GM23248 (cell line): ENCODE results near the gene SOX21. TPM values are rescaled to one million over a fixed set of nuclear protein-coding genes. Genes with fewer than 3 reads are reported as not detected.

Source experiments
- DNase-seq: peaks from one replicate; pipeline ENCODE4 v3.0.0-alpha.2; 2015
- H2AFZ ChIP-seq: fragments of 200-600 bp; sonication (generic); 2 replicates; pipeline ENCODE4 v1.6.1; 2016; ENCODE audit warnings: antibody characterized with exemption
- H3F3A ChIP-seq: fragments of 200-600 bp; sonication (generic); 2 replicates; pipeline ENCODE4 v1.6.1; 2016; ENCODE audit warnings: mild to moderate bottlenecking, antibody characterized with exemption, mixed run types; ENCODE audit not compliant: insufficient read depth
- H3K27ac ChIP-seq: fragments of 200-600 bp; sonication (generic); 2 replicates; pipeline ENCODE4 v1.5.1; 2016; ENCODE audit warnings: mild to moderate bottlenecking
- H3K27me3 ChIP-seq: fragments of 200-600 bp; sonication (generic); replicated peaks from 2 replicates; pipeline ENCODE4 v1.6.1; 2016; ENCODE audit warnings: mild to moderate bottlenecking; ENCODE audit not compliant: insufficient read depth
- H3K36me3 ChIP-seq: fragments of 200-600 bp; sonication (generic); 2 replicates; pipeline ENCODE4 v1.6.1; 2016; ENCODE audit warnings: low read depth, mild to moderate bottlenecking
- H3K4me1 ChIP-seq: fragments of 200-600 bp; sonication (generic); 2 replicates; pipeline ENCODE4 v1.6.1; 2016; ENCODE audit warnings: mild to moderate bottlenecking; ENCODE audit not compliant: insufficient read depth
- H3K4me2 ChIP-seq: fragments of 200-600 bp; sonication (generic); one replicate; pipeline ENCODE4 v1.6.1; 2016; ENCODE audit warnings: mild to moderate bottlenecking; ENCODE audit not compliant: unreplicated experiment
- H3K4me3 ChIP-seq: fragments of 200-600 bp; sonication (generic); 2 replicates; pipeline ENCODE4 v1.5.1; 2016; ENCODE audit warnings: mild to moderate bottlenecking
- H3K79me2 ChIP-seq: fragments of 200-600 bp; sonication (generic); 2 replicates; pipeline ENCODE4 v1.6.1; 2016; ENCODE audit warnings: mild to moderate bottlenecking; ENCODE audit not compliant: insufficient read depth
- H3K9ac ChIP-seq: fragments of 200-600 bp; sonication (generic); 2 replicates; pipeline ENCODE4 v1.6.1; 2016; ENCODE audit warnings: mild to moderate bottlenecking
- H3K9me2 ChIP-seq: fragments of 200-600 bp; sonication (generic); 2 replicates; pipeline ENCODE4 v1.6.1; 2016; ENCODE audit warnings: mixed run types, mild to moderate bottlenecking, moderate library complexity; ENCODE audit not compliant: insufficient read depth
- H3K9me3 ChIP-seq: fragments of 200-600 bp; sonication (generic); one replicate; pipeline ENCODE4 v1.6.1; 2017; ENCODE audit warnings: low read depth
- H4K20me1 ChIP-seq: fragments of 200-600 bp; sonication (generic); 2 replicates; pipeline ENCODE4 v1.6.0; 2016; ENCODE audit not compliant: insufficient read depth
- EZH2 ChIP-seq: fragments of 200-600 bp; sonication (generic); IDR thresholded peaks from 2 replicates; pipeline ENCODE4 v1.6.1; 2018; ENCODE audit warnings: antibody characterized with exemption, mild to moderate bottlenecking; ENCODE audit not compliant: insufficient read depth, poor library complexity, severe bottlenecking
- EZH2phosphoT487 ChIP-seq: fragments of 200-600 bp; sonication (generic); IDR thresholded peaks from 2 replicates; pipeline ENCODE4 v1.6.1; 2018; ENCODE audit warnings: antibody characterized with exemption, moderate library complexity, mild to moderate bottlenecking, low read depth; ENCODE audit not compliant: insufficient read depth
- WGBS, 2 experiments: methylation state at CpG; one replicate each; pipeline ENCODE4 v1.1.6; 2015 to 2017; ENCODE audit warnings: low lambda C conversion rate in 2 of 2, low coverage in 1 of 2; ENCODE audit errors: missing lambda C conversion rate in 2 of 2; 5-methylcytosine and 5-hydroxymethylcytosine counted together
- in situ Hi-C: fragments of 300-500 bp; cut with MboI; formaldehyde crosslinking; loops from 2 replicates; pipeline ENCODE4 v1.15.0; 2020
- polyA plus RNA-seq: library from polyadenylated mRNA; unstranded; fragments of >200 nt; fragmentation: Nextera tagmentation; extraction: Ambion mirVana; gene quantifications from 2 replicates; pipeline ENCODE4 v1.2.1, GENCODE V29; 2016
- total RNA-seq: library from RNA; depleted of rRNA; stranded (reverse); fragments of >200 nt; shearing (Covaris generic); gene quantifications from 2 replicates; pipeline ENCODE4 v1.2.3, GENCODE V29; 2014

The SOX21 gene
- total and polyA plus RNA-seq, 2 experiments from 2014 or later = not detected

GRCh38 chr13:94700536-94700935, 11.8 kb downstream of the SOX21 start:
- no peak for TF ChIP-seq EZH2phosphoT487
- no peak for TF ChIP-seq EZH2
- in situ Hi-C loops = no loop called here
- Histone ChIP-seq H3K9me2 (no peaks in the 10 kb centered on the region), H3K9me3 (no peaks in the 10 kb centered on the region), H2AFZ (no peak overlapping the region), H3K79me2 (no peaks in the 10 kb centered on the region), H3K9ac (no peak overlapping the region), H3K4me2 (no peak overlapping the region), H3K4me1 (no peaks in the 10 kb centered on the region), H3K36me3 (no peaks in the 10 kb centered on the region), H4K20me1 (no peaks in the 10 kb centered on the region), H3F3A (no peaks in the 10 kb centered on the region), H3K27me3 (peaks cover 83% of the 10 kb centered on the region), H3K4me3 (no peak overlapping the region), H3K27ac (no peak overlapping the region)
- WGBS, 2 experiments = 51 to 53% methylated on average over 5 of the region's 5 CpGs
- DNase-seq = no peak

- in situ Hi-C loops = no loop called here
- 55 to 68% methylated on average over 3 of the region's 3 CpGs for WGBS, 2 experiments
- H4K20me1 ChIP-seq = no peaks in the 10 kb centered on the region
Measured at GRCh38 chr13:94700051-94700535, 12.3 kb downstream of the SOX21 start.

GRCh38 chr13:94696171-94696570, 16.2 kb downstream of the SOX21 start:
- Histone ChIP-seq H3K4me1 (no peaks in the 10 kb centered on the region), H3K4me3 (no peak overlapping the region), H4K20me1 (no peaks in the 10 kb centered on the region), H3K9me3 (no peaks in the 10 kb centered on the region), H3K27me3 (peaks cover 65% of the 10 kb centered on the region), H3K36me3 (no peaks in the 10 kb centered on the region), H3K4me2 (no peak overlapping the region), H3K27ac (no peak overlapping the region), H2AFZ (no peak overlapping the region), H3K9ac (no peak overlapping the region), H3K79me2 (no peaks in the 10 kb centered on the region), H3K9me2 (no peaks in the 10 kb centered on the region), H3F3A (no peaks in the 10 kb centered on the region)
- WGBS, 2 experiments = 22 to 37% methylated on average over 1 of the region's 1 CpG
- DNase-seq = no peak
- in situ Hi-C loops = loop anchor here (25.0 kb wide), 1 partner anchor 716 kb away; no protein-coding TSS in a partner anchor
- TF ChIP-seq EZH2 (no peak), EZH2phosphoT487 (no peak)

More at GRCh38 chr13:94700051-94700535, 12.3 kb downstream of the SOX21 start:
- TF ChIP-seq EZH2 = no peak
- no peak for TF ChIP-seq EZH2phosphoT487
- Histone ChIP-seq H3K9me3 (no peaks in the 10 kb centered on the region), H3K9me2 (no peaks in the 10 kb centered on the region), H3K27me3 (peaks cover 78% of the 10 kb centered on the region), H3K4me3 (no peak overlapping the region), H3F3A (no peaks in the 10 kb centered on the region), H3K4me2 (no peak overlapping the region), H3K27ac (no peak overlapping the region), H3K36me3 (no peaks in the 10 kb centered on the region), H3K79me2 (no peaks in the 10 kb centered on the region), H3K4me1 (no peaks in the 10 kb centered on the region), H3K9ac (no peak overlapping the region), H2AFZ (no peak overlapping the region)
- DNase-seq = no peak

GRCh38 chr13:94692030-94692429, 20.3 kb downstream of the SOX21 start:
- Histone ChIP-seq H3K36me3 (no peaks in the 10 kb centered on the region), H3K9ac (no peak overlapping the region), H3K4me1 (no peaks in the 10 kb centered on the region), H3K79me2 (no peaks in the 10 kb centered on the region), H2AFZ (no peak overlapping the region), H4K20me1 (no peaks in the 10 kb centered on the region), H3F3A (no peaks in the 10 kb centered on the region), H3K27me3 (peaks cover 39% of the 10 kb centered on the region), H3K27ac (no peak overlapping the region), H3K4me3 (no peak overlapping the region), H3K4me2 (no peak overlapping the region), H3K9me3 (no peaks in the 10 kb centered on the region), H3K9me2 (no peaks in the 10 kb centered on the region)
- 39 to 54% methylated on average over 4 of the region's 4 CpGs for WGBS, 2 experiments
- no peak for TF ChIP-seq EZH2phosphoT487
- TF ChIP-seq EZH2 = no peak
- in situ Hi-C loops = loop anchor here (25.0 kb wide), 1 partner anchor 720 kb away; no protein-coding TSS in a partner anchor
- DNase-seq = no peak

- Histone ChIP-seq H3K4me3 (no peak overlapping the region), H3K4me1 (no peaks in the 10 kb centered on the region), H2AFZ (no peak overlapping the region), H3K9me3 (no peaks in the 10 kb centered on the region), H3K4me2 (no peak overlapping the region), H3K79me2 (no peaks in the 10 kb centered on the region), H3K36me3 (no peaks in the 10 kb centered on the region), H3K9ac (no peak overlapping the region), H3K27ac (no peak overlapping the region), H3K27me3 (peaks cover 30% of the 10 kb centered on the region), H3F3A (no peaks in the 10 kb centered on the region), H3K9me2 (no peaks in the 10 kb centered on the region), H4K20me1 (no peaks in the 10 kb centered on the region)
- in situ Hi-C loops = loop anchor here (25.0 kb wide), 1 partner anchor 729 kb away; no protein-coding TSS in a partner anchor
- TF ChIP-seq EZH2phosphoT487 = no peak
- no peak for TF ChIP-seq EZH2
- WGBS, 2 experiments = 28 to 33% methylated on average over 5 of the region's 5 CpGs
- DNase-seq = peak; percentile 17
Measured at GRCh38 chr13:94683409-94683808, 28.9 kb downstream of the SOX21 start.
